HG03457 (cell line): Measurements from ENCODE around the gene DCAF16.

Experiments used
- ATAC-seq: cut with Tn5 transposase; IDR thresholded peaks from one replicate; pipeline ENCODE4 v1.9.1; 2021; ENCODE audit warnings: moderate number of reproducible peaks; ENCODE audit not compliant: unreplicated experiment

The DCAF16 gene

GRCh38 chr4:17785858-17786257 is 24.7 kb downstream of the DCAF16 start:
- ATAC-seq: no peak

GRCh38 chr4:17781300-17782287 is 29.0 kb downstream of the DCAF16 start, which contains the start of gene FAM184B:
FAM184B (minus strand) TSS chr4:17781621; CDS start chr4:17781299, 322 bp downstream.
- ATAC-seq: no peak

- ATAC-seq: no peak
Observed at GRCh38 chr4:17780501-17781299, 29.9 kb downstream of the DCAF16 start.

GRCh38 chr4:17778431-17778830 is 32.1 kb downstream of the DCAF16 start:
- ATAC-seq: no peak

GRCh38 chr4:17773135-17773698 is 37.3 kb downstream of the DCAF16 start:
- ATAC-seq: no peak

GRCh38 chr4:17771284-17771908 is 39.2 kb downstream of the DCAF16 start:
- no peak for ATAC-seq

GRCh38 chr4:17770845-17771244 is 39.7 kb downstream of the DCAF16 start:
- ATAC-seq: no peak

- no peak for ATAC-seq
Observed at GRCh38 chr4:17769406-17770174, 41.0 kb downstream of the DCAF16 start.

GRCh38 chr4:17766826-17767458 is 43.6 kb downstream of the DCAF16 start:
- ATAC-seq: no peak

GRCh38 chr4:17765514-17766286 is 44.9 kb downstream of the DCAF16 start:
- no peak for ATAC-seq

GRCh38 chr4:17763931-17764330 is 46.6 kb downstream of the DCAF16 start:
- no peak for ATAC-seq

- ATAC-seq: no peak
Observed at GRCh38 chr4:17763416-17763815, 47.1 kb downstream of the DCAF16 start.

- ATAC-seq: no peak
Observed at GRCh38 chr4:17762726-17763125, 47.8 kb downstream of the DCAF16 start.

GRCh38 chr4:17761062-17761461 is 49.5 kb downstream of the DCAF16 start:
- no peak for ATAC-seq

GRCh38 chr4:17760626-17761025 is 49.9 kb downstream of the DCAF16 start:
- ATAC-seq: no peak

- ATAC-seq: no peak
Observed at GRCh38 chr4:17758485-17758884, 52.1 kb downstream of the DCAF16 start.

GRCh38 chr4:17757621-17758020 is 52.9 kb downstream of the DCAF16 start:
- no peak for ATAC-seq

GRCh38 chr4:17753646-17754045 is 56.9 kb downstream of the DCAF16 start:
- no peak for ATAC-seq
